C4-2B (cell line): ENCODE results near the gene ATP2A2.

Source experiments
- CTCF ChIP-seq: fragments of 450-650 bp; conservative IDR thresholded peaks from 2 replicates; pipeline ENCODE4 v1.5.1; 2017; ENCODE audit warnings: mild to moderate bottlenecking
- ZFX ChIP-seq: fragments of 450-650 bp; IDR thresholded peaks from 2 replicates; pipeline ENCODE4 v1.6.1; 2017

DNA sequence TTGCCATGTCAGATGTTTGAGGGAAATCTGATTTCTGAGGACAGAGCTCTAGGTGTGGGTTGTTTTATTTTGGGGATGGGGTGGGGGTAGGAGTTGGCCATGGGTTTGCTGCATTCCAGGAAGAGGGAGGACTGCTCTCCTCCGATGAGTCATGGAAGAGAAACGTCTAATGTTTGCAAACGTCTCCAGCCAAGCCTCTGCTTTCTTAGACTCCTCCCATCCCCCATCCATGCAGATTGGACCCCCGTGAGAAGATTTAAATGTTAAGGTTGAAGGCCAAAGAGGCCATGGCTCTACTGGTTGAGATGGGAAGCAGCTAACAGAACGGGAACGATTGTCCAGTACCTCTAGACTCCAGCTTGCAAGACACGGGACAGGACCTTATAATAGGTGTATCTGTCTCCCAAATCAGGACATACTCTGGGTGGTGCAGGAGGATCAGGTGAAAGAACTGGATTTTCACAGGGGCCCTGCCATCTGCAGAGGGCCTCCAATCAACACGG is 11.4 kb upstream of the ATP2A2 start:
- TF ChIP-seq CTCF (no peak), ZFX (no peak)
